HG02759 (cell line): ENCODE results near the gene VANGL1.

Source experiments
- ATAC-seq: cut with Tn5 transposase; IDR thresholded peaks from one replicate; pipeline ENCODE4 v1.9.1; 2021; ENCODE audit warnings: mild to moderate bottlenecking, moderate library complexity; ENCODE audit not compliant: unreplicated experiment

The VANGL1 gene

DNA sequence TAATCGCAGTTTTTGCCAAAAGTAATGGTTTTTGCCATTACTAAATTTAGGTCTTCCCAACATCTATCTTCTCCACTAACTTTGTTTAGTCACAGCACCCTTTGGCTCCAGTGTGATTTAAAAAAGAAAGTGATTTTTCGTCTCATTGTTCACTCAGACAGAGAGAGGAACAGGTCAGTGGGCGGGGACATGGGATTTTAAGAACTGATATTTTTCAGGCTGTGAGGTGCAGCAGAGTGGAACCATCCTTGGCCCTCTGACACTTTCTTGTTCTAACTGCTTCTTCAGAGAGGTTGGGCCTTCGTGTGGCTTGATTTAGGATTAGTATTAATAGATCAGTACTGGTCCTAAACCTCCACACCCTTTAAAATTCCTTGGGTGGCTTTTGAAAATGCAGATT, 88.0 kb downstream of the VANGL1 start:
- peak; percentile 97 for ATAC-seq

DNA sequence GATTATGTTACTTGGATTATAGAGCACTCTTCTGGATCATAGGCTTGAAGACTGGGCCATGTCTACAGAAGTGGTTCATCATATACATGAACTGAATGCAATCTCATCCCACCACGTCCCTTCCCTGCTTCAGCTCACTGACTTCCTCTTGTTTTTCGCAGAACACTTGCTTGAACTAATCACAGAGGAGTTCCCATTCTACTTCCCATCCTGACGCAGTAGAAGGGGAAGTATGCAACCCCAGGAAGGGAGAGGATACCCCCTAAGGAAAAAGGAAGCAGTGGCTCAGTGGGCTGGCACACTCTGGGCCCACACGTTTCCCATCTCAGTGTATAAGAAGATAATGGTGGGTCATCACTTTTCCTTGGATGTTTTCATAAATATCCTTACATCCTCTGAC, 90.5 kb downstream of the VANGL1 start:
- ATAC-seq = no peak

DNA sequence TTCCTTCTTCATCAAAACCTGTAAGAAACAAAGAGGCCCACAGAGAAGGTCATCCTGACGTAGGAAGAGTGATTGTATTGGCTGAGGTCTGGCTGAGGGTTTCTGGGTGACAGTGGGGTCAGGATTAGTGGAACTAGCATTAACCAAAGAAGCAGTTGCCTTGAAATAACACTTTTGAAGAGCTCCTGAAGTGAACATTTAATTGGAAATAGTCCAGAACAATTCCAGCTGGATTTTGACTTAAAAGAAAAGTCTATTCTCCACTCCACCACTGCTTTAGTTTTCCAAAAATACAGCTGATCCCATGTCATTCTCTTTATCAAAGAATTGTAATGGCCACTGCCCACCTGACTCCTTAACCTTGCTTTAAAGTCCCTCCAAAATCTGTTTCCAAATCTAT, 99.0 kb downstream of the VANGL1 start:
- no peak for ATAC-seq

DNA sequence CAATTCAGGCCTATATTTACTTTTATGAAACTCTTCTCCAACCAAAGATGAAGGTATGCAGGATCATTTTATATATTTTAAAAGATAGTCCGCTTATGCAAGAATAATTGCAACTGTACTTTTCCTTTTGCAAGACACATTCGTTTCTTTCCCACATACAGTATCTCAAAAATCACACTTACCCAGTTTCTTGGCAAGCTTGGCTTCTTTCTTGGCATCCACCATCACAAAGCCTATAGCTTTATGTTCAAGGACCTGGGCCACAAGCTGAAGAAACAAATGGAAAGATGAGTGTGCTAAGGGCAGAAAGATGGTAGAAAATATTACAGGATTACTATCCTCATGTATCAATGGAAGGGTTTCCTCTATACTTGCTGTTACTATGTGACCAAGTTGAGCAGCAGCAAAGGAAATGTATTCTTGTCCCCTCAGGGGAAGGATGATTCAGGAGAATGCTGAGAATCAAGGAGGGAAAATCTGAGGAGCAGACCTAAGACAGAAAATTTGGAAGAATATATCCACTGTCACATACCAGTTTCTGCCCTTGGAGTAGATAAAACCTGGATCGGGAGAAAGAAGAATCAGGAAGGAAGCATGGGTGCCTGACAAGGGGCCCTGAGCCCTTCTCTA, 103.0 kb downstream of the VANGL1 start:
- no peak for ATAC-seq

DNA sequence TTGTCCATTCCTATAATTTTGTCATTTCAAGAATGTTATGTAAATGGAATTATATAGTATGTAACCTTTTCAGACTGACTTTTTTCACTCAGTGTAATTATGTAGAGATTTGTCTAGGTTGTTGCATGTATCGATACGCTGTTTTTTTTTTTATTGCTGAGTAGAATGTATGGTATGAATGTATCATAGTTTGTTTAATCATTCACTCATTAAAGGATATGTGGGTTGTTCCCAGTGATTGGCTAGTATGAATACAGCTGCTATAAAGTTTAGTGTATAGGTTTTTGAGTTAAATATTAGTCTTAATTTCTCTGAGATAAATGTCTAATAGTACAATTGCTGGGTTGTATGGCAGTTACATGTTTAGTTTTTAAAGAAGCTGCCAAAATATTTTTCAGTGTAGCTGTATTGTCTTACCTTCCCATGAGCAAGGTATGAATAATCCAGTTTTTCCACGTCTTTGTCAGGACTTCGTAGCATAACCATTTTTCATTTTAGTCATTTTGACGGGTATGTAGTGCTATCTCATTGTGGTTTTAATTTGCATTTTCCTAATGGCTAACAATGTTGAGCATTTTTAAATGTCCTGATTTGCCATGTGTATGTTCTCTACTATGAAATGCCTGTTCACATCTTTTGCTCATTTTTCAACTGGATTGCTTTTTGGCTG, 104.4 kb downstream of the VANGL1 start:
- no peak for ATAC-seq
